ENCODE results near the gene PIEZO2.

Gene PIEZO2

DNA sequence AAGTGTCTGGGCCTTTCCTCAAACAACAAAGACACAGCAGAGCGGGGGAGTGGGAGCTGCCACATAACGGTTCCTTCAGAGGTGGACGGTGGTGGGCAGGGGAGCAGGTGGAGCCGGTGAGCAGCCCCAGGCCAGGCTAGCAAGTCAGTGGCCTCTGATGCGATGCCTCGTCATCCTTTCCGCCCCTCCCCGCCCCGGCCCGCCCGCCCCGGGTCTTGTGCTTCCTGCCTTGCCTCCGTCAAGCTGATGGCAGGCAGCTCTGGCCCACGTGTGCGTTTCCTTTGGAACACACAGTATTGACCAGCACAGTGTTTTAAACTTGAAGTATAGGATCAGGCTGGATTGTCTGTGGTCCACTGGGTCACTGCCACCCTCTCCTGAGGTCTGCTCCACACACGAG is 38.9 kb downstream of the PIEZO2 start:
- Histone ChIP-seq H3K4me1 (ENCODE audit: control insufficient read depth, insufficient read depth, low read depth, low read length) (no peaks in the 10 kb centered on the region), H2BK5ac (ENCODE audit: low read depth, low read length, poor library complexity, severe bottlenecking) (no peak overlapping the region), H3K23ac (ENCODE audit: low read length in 2 of 2) (peak overlapping the region in 1 of 2 experiments; percentile 23), H3K9me3 (ENCODE audit: control insufficient read depth, low read length) (no peaks in the 10 kb centered on the region), H3K79me1 (replicated peaks; ENCODE audit: low read length, poor library complexity, severe bottlenecking) (no peaks in the 10 kb centered on the region), H3K27me3 (ENCODE audit: control insufficient read depth in 1 of 2, insufficient read depth in 1 of 2, low read length in 2 of 2) (no peaks in the 10 kb centered on the region), H3K18ac (ENCODE audit: low read depth in 1 of 2, low read length in 2 of 2) (peak overlapping the region in 1 of 2 experiments; percentile 83), H3K4ac (ENCODE audit: low read depth in 1 of 2, low read length in 2 of 2) (no peak overlapping the region), H4K91ac (ENCODE audit: low read length) (peak overlapping the region; percentile 8), H3K27ac (ENCODE audit: low read length, poor library complexity, severe bottlenecking) (no peak overlapping the region), H3K9ac (ENCODE audit: low read length) (no peak overlapping the region), H4K8ac (ENCODE audit: low read length) (no peak overlapping the region), H2BK12ac (ENCODE audit: low read length in 2 of 2) (peak overlapping the region; percentile 29 to 96), H2AK5ac (ENCODE audit: low read length, severe bottlenecking) (no peak overlapping the region), H2BK15ac (ENCODE audit: low read depth, poor library complexity, severe bottlenecking) (no peak overlapping the region), H3K14ac (ENCODE audit: low read length in 2 of 2) (peak overlapping the region in 1 of 2 experiments; percentile 87), H3K4me3 (ENCODE audit: insufficient read depth in 1 of 2, low read depth in 1 of 2, low read length in 2 of 2) (no peak overlapping the region), H3K4me2 (ENCODE audit: low read length, poor library complexity, severe bottlenecking) (no peak overlapping the region), H2AFZ (ENCODE audit: low read depth, low read length) (no peak overlapping the region), H2BK120ac (ENCODE audit: low read depth, low read length) (no peak overlapping the region), H3K36me3 (ENCODE audit: control insufficient read depth in 1 of 2, insufficient read depth in 2 of 2, low read depth in 1 of 2, low read length in 2 of 2) (no peaks in the 10 kb centered on the region)
- 91% methylated on average over 16 of the region's 16 CpGs for WGBS
- no peak for DNase-seq

DNA sequence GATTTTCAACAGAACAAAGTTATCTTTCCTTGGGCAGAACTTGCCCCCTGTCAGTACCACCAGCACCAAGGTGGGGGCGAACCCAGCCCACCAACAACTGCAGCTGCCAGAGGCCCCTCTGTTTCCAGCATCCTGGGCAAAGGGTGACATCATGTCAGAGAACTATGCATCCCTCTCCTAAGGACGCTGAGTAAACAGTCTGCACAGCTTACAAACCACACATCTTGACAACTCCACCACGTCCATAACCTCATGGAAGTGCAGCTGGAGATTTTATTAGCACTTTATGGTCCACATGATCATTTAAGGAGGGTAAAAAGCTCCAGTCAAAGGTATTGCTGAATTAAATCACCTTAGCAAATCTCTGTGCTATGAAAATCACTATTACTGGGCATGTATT is 40.4 kb downstream of the PIEZO2 start:
- Histone ChIP-seq H3K9ac (ENCODE audit: low read length) (no peak overlapping the region), H2BK5ac (ENCODE audit: low read depth, low read length, poor library complexity, severe bottlenecking) (no peak overlapping the region), H2BK15ac (ENCODE audit: low read depth, poor library complexity, severe bottlenecking) (no peak overlapping the region), H2BK120ac (ENCODE audit: low read depth, low read length) (no peak overlapping the region), H2AK5ac (ENCODE audit: low read length, severe bottlenecking) (no peak overlapping the region), H2AFZ (ENCODE audit: low read depth, low read length) (no peak overlapping the region), H3K23ac (ENCODE audit: low read length in 2 of 2) (no peak overlapping the region), H3K4me2 (ENCODE audit: low read length, poor library complexity, severe bottlenecking) (no peak overlapping the region), H3K27me3 (ENCODE audit: control insufficient read depth in 1 of 2, insufficient read depth in 1 of 2, low read length in 2 of 2) (peaks cover 0 to 3% of the 10 kb centered on the region in 2 experiments), H4K91ac (ENCODE audit: low read length) (no peak overlapping the region), H3K36me3 (ENCODE audit: control insufficient read depth in 1 of 2, insufficient read depth in 2 of 2, low read depth in 1 of 2, low read length in 2 of 2) (no peaks in the 10 kb centered on the region), H3K9me3 (ENCODE audit: control insufficient read depth, low read length) (no peaks in the 10 kb centered on the region), H3K4me3 (ENCODE audit: insufficient read depth in 1 of 2, low read depth in 1 of 2, low read length in 2 of 2) (no peak overlapping the region), H4K8ac (ENCODE audit: low read length) (peak overlapping the region; percentile 56), H3K27ac (ENCODE audit: low read length, poor library complexity, severe bottlenecking) (no peak overlapping the region), H3K4me1 (ENCODE audit: control insufficient read depth, insufficient read depth, low read depth, low read length) (no peaks in the 10 kb centered on the region), H3K14ac (ENCODE audit: low read length in 2 of 2) (no peak overlapping the region), H3K4ac (ENCODE audit: low read depth in 1 of 2, low read length in 2 of 2) (no peak overlapping the region), H2BK12ac (ENCODE audit: low read length in 2 of 2) (no peak overlapping the region), H3K18ac (ENCODE audit: low read depth in 1 of 2, low read length in 2 of 2) (peak overlapping the region in 1 of 2 experiments; percentile 47), H3K79me1 (replicated peaks; ENCODE audit: low read length, poor library complexity, severe bottlenecking) (peaks cover 4% of the 10 kb centered on the region)
- WGBS = 0% methylated on average over 3 of the region's 3 CpGs
- DNase-seq = peak; percentile 80

GRCh38 chr18:11106894-11107293 is 42.5 kb downstream of the PIEZO2 start:
- no peak overlapping the region for H4K91ac ChIP-seq (ENCODE audit: low read length)
- H2AFZ ChIP-seq (ENCODE audit: low read depth, low read length) = no peak overlapping the region
- H4K8ac ChIP-seq (ENCODE audit: low read length) = no peak overlapping the region
- no peak overlapping the region for H3K23ac ChIP-seq (ENCODE audit: low read length in 2 of 2)
- H3K4me3 ChIP-seq (ENCODE audit: insufficient read depth in 1 of 2, low read depth in 1 of 2, low read length in 2 of 2) = no peak overlapping the region
- H3K18ac ChIP-seq (ENCODE audit: low read depth in 1 of 2, low read length in 2 of 2) = no peak overlapping the region
- peaks cover 0 to 3% of the 10 kb centered on the region in 2 experiments for H3K27me3 ChIP-seq (ENCODE audit: control insufficient read depth in 1 of 2, insufficient read depth in 1 of 2, low read length in 2 of 2)
- H3K9me3 ChIP-seq (ENCODE audit: control insufficient read depth, low read length) = no peaks in the 10 kb centered on the region
- no peaks in the 10 kb centered on the region for H3K36me3 ChIP-seq (ENCODE audit: control insufficient read depth in 1 of 2, insufficient read depth in 2 of 2, low read depth in 1 of 2, low read length in 2 of 2)
- H3K4ac ChIP-seq (ENCODE audit: low read depth in 1 of 2, low read length in 2 of 2) = no peak overlapping the region
- H3K14ac ChIP-seq (ENCODE audit: low read length in 2 of 2) = no peak overlapping the region
- DNase-seq = no peak
- H3K9ac ChIP-seq (ENCODE audit: low read length) = no peak overlapping the region
- H3K4me2 ChIP-seq (ENCODE audit: low read length, poor library complexity, severe bottlenecking) = no peak overlapping the region
- H3K4me1 ChIP-seq (ENCODE audit: control insufficient read depth, insufficient read depth, low read depth, low read length) = no peaks in the 10 kb centered on the region
- H3K79me1 ChIP-seq (replicated peaks; ENCODE audit: low read length, poor library complexity, severe bottlenecking) = peaks cover 4% of the 10 kb centered on the region
- no peak overlapping the region for H2BK5ac ChIP-seq (ENCODE audit: low read depth, low read length, poor library complexity, severe bottlenecking)
- H2BK15ac ChIP-seq (ENCODE audit: low read depth, poor library complexity, severe bottlenecking) = no peak overlapping the region
- H2BK120ac ChIP-seq (ENCODE audit: low read depth, low read length) = no peak overlapping the region
- no peak overlapping the region for H3K27ac ChIP-seq (ENCODE audit: low read length, poor library complexity, severe bottlenecking)
- no peak overlapping the region for H2BK12ac ChIP-seq (ENCODE audit: low read length in 2 of 2)
- WGBS = 91% methylated on average over 2 of the region's 6 CpGs
- H2AK5ac ChIP-seq (ENCODE audit: low read length, severe bottlenecking) = no peak overlapping the region

- Histone ChIP-seq H3K9ac (ENCODE audit: low read length) (no peak overlapping the region), H3K4me2 (ENCODE audit: low read length, poor library complexity, severe bottlenecking) (no peak overlapping the region), H2BK5ac (ENCODE audit: low read depth, low read length, poor library complexity, severe bottlenecking) (no peak overlapping the region), H2BK12ac (ENCODE audit: low read length in 2 of 2) (no peak overlapping the region), H2BK15ac (ENCODE audit: low read depth, poor library complexity, severe bottlenecking) (no peak overlapping the region), H3K36me3 (ENCODE audit: control insufficient read depth in 1 of 2, insufficient read depth in 2 of 2, low read depth in 1 of 2, low read length in 2 of 2) (no peaks in the 10 kb centered on the region), H3K4me3 (ENCODE audit: insufficient read depth in 1 of 2, low read depth in 1 of 2, low read length in 2 of 2) (no peak overlapping the region), H3K18ac (ENCODE audit: low read depth in 1 of 2, low read length in 2 of 2) (no peak overlapping the region), H3K79me1 (replicated peaks; ENCODE audit: low read length, poor library complexity, severe bottlenecking) (peaks cover 4% of the 10 kb centered on the region), H2BK120ac (ENCODE audit: low read depth, low read length) (no peak overlapping the region), H3K27me3 (ENCODE audit: control insufficient read depth in 1 of 2, insufficient read depth in 1 of 2, low read length in 2 of 2) (peaks cover 0 to 3% of the 10 kb centered on the region in 2 experiments), H4K91ac (ENCODE audit: low read length) (no peak overlapping the region), H3K9me3 (ENCODE audit: control insufficient read depth, low read length) (no peaks in the 10 kb centered on the region), H3K4ac (ENCODE audit: low read depth in 1 of 2, low read length in 2 of 2) (no peak overlapping the region), H2AFZ (ENCODE audit: low read depth, low read length) (no peak overlapping the region), H4K8ac (ENCODE audit: low read length) (no peak overlapping the region), H3K4me1 (ENCODE audit: control insufficient read depth, insufficient read depth, low read depth, low read length) (no peaks in the 10 kb centered on the region), H3K23ac (ENCODE audit: low read length in 2 of 2) (no peak overlapping the region), H3K14ac (ENCODE audit: low read length in 2 of 2) (no peak overlapping the region), H2AK5ac (ENCODE audit: low read length, severe bottlenecking) (no peak overlapping the region), H3K27ac (ENCODE audit: low read length, poor library complexity, severe bottlenecking) (no peak overlapping the region)
- 80% methylated on average over 1 of the region's 6 CpGs for WGBS
- no peak for DNase-seq
Observed at GRCh38 chr18:11105463-11105862, 43.9 kb downstream of the PIEZO2 start.

Data from mesenchymal stem cell (in vitro differentiated cells and primary cell).